Thymus (tissue), 11 donors: ENCODE measurements around the gene SUPT20HL1. TPM values are rescaled to one million over a fixed set of nuclear protein-coding genes. Genes with fewer than 3 reads are reported as not detected.
"Not testable (repeated sequence)": the region's sequence is repeated elsewhere in the genome, so short reads cannot be mapped to it uniquely, and the experiment has no call there.

Experiments
- DNase-seq, 9 donors: peaks; one replicate each; pipeline ENCODE4 v3.0.0-alpha.2; 2013; ENCODE audit warnings: low spot score in 9 of 9, low read depth in 6 of 9, missing footprints in 1 of 9
- H3K27ac ChIP-seq, 2 donors: one replicate each; pipeline ENCODE4 v1.5.1; 2013; ENCODE audit warnings: control low read depth in 1 of 2, low read depth in 1 of 2, low read length in 1 of 2, mild to moderate bottlenecking in 1 of 2, moderate library complexity in 1 of 2
- H3K27me3 ChIP-seq, 2 donors: one replicate each; pipeline ENCODE4 v1.5.1; 2013; ENCODE audit warnings: low read length in 1 of 2; ENCODE audit not compliant: control insufficient read depth in 2 of 2, insufficient read depth in 1 of 2
- H3K36me3 ChIP-seq, 2 donors: one replicate each; pipeline ENCODE4 v1.5.1; 2013; ENCODE audit warnings: low read length in 1 of 2, mild to moderate bottlenecking in 1 of 2, moderate library complexity in 1 of 2; ENCODE audit not compliant: control insufficient read depth in 2 of 2, insufficient read depth in 2 of 2
- H3K4me1 ChIP-seq, 2 donors: one replicate each; pipeline ENCODE4 v1.5.1; 2013; ENCODE audit warnings: low read length in 2 of 2; ENCODE audit not compliant: control insufficient read depth in 2 of 2, insufficient read depth in 2 of 2
- H3K4me3 ChIP-seq, 2 donors: one replicate each; pipeline ENCODE4 v1.5.1; 2013; ENCODE audit warnings: low read length in 2 of 2, control low read depth in 1 of 2, mild to moderate bottlenecking in 1 of 2
- H3K9me3 ChIP-seq, 2 donors: one replicate each; pipeline ENCODE4 v1.5.1; 2013; ENCODE audit warnings: low read length in 1 of 2, mild to moderate bottlenecking in 1 of 2; ENCODE audit not compliant: control insufficient read depth in 2 of 2, insufficient read depth in 1 of 2
- WGBS: extraction: QIAGEN DNeasy Blood & Tissue Kit; methylation state at CpG from one replicate; pipeline ENCODE4 v1.1.7; 2013; 5-methylcytosine and 5-hydroxymethylcytosine counted together
- polyA plus RNA-seq: library from polyadenylated mRNA; stranded (reverse); fragments of 200-250 nt; gene quantifications from one replicate; pipeline ENCODE4 v1.2.3, GENCODE V29; 2013
- total RNA-seq: library from RNA; stranded (reverse); fragments of 120-200 nt; gene quantifications from one replicate; pipeline ENCODE4 v1.2.4, GENCODE V29; 2013
- donor health status: healthy.

The SUPT20HL1 gene
- total and polyA plus RNA-seq, 2 donors = 0.02 TPM; not detected in 1

DNA sequence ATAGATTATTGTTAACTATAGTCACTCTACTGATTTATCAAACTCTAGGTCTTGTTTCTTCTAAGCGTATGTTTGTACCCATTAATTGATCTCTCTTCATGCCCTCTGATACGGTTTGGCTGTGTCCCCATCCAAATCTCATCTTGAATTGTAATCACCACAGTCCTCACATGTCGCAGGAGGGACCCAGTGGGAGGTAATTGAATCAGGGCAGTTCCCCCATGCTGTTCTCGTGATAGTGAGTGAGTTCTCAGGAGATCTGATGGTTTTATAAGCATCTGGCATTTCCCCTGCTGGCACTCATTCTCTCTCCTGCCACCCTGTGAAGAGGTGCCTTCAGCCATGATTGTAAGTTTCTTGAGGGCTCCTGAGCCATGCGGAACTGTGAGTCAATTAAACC, 21.9 kb downstream of the SUPT20HL1 start:
- not testable (repeated sequence) for H3K36me3 ChIP-seq, H3K27me3 ChIP-seq, H3K4me1 ChIP-seq, H3K4me3 ChIP-seq, DNase-seq, H3K27ac ChIP-seq, H3K9me3 ChIP-seq
- 92% methylated on average over 5 of the region's 5 CpGs for WGBS

DNA sequence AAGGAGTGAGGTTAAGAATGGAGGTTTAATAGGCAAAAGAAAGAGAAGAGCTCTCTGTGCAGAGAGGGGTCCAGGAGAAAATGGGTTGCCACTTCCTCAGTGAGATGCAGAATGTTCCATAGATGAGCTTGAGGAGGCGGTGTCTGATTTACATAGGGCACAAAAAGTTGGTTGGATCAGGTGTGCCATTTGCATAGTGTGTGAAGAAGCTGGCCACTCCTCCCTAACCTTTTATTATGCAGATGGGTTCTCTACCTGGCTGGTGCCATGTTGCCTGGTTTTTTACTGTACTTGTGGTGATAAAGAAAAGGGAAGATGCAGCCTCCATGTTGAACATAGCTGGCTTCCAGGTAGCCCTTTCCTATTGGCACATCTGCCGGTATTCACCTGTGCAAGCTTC, 27.3 kb downstream of the SUPT20HL1 start:
- H3K9me3 ChIP-seq = no peaks in the 10 kb centered on the region
- H3K4me3 ChIP-seq = no peak overlapping the region
- H3K4me1 ChIP-seq = no peaks in the 10 kb centered on the region
- H3K27ac ChIP-seq = no peak overlapping the region
- no peak for DNase-seq
- peaks cover 0 to 2% of the 10 kb centered on the region in 2 donors for H3K27me3 ChIP-seq
- no peaks in the 10 kb centered on the region for H3K36me3 ChIP-seq
- 94% methylated on average over 2 of the region's 2 CpGs for WGBS

DNA sequence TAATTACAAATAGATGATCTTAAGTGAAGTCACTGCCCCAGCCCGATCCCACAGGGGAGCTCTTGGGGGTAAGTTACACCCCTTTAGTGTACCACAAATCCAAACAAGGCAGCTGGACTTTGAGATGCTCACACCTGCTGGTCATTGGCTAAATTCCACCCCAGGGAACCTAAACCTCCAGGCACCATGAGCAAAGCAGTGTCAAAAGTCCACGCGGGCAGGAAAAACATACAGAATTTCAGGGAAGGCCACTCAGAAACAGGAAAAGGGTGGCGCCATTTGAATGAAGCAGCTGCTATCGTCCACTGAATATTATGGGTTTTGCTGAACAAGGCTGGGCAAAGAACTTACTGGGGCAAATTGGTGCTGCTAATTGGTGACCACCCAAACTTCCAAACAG, 30.9 kb downstream of the SUPT20HL1 start:
- peaks cover 0 to 2% of the 10 kb centered on the region in 2 donors for H3K27me3 ChIP-seq
- no peaks in the 10 kb centered on the region for H3K4me1 ChIP-seq
- DNase-seq = no peak
- no peak overlapping the region for H3K27ac ChIP-seq
- H3K36me3 ChIP-seq = no peaks in the 10 kb centered on the region
- H3K9me3 ChIP-seq = no peaks in the 10 kb centered on the region
- 89% methylated on average over 5 of the region's 5 CpGs for WGBS
- no peak overlapping the region for H3K4me3 ChIP-seq

DNA sequence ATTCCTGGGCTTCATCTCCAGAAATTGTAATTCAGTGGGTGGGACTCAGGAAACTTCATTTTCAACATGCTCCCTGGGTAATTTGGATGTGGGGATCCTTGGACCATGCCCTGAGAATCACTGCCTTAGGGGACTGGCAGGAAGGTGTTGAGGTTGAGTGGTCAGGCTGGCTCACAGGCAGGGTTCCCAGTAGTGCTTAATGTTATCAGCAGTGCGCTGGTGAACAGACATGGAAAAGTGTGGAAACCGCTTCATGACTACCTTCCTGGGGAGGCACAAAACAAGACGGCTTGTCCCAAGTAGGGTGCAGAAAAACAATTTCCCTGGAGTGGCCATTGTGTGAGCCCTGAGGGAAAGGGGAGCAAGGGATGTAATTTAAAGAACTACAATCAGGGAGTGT, 31.4 kb downstream of the SUPT20HL1 start:
- no peak for DNase-seq
- no peaks in the 10 kb centered on the region for H3K9me3 ChIP-seq
- WGBS = 95% methylated on average over 3 of the region's 3 CpGs
- H3K27me3 ChIP-seq = peaks cover 0 to 2% of the 10 kb centered on the region in 2 donors
- no peaks in the 10 kb centered on the region for H3K4me1 ChIP-seq
- no peak overlapping the region for H3K4me3 ChIP-seq
- H3K27ac ChIP-seq = no peak overlapping the region
- no peaks in the 10 kb centered on the region for H3K36me3 ChIP-seq

DNA sequence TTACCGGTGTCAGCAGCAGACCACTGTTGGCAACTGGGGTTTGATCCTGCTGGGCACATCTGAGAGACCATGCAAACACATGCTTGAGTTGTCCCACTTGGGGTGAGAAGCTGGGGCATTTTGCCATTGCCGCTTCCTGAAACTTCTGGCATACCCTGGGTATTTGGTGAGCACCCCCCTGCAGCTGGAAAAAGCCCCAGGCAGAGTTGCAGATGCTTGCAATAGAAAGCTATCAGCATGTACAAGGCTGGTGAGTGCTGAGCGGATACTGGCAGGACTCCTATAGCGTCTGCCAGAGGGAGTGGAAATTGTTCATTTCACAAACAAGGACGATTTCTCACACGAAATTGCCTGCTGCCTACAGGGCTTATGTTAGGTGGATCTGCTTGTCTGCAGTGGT, 32.3 kb downstream of the SUPT20HL1 start:
- 96% methylated on average over 6 of the region's 6 CpGs for WGBS
- Histone ChIP-seq H3K27ac (no peak overlapping the region), H3K4me1 (no peaks in the 10 kb centered on the region), H3K4me3 (no peak overlapping the region), H3K9me3 (no peaks in the 10 kb centered on the region), H3K27me3 (peaks cover 0 to 2% of the 10 kb centered on the region in 2 donors), H3K36me3 (no peaks in the 10 kb centered on the region)
- no peak for DNase-seq

DNA sequence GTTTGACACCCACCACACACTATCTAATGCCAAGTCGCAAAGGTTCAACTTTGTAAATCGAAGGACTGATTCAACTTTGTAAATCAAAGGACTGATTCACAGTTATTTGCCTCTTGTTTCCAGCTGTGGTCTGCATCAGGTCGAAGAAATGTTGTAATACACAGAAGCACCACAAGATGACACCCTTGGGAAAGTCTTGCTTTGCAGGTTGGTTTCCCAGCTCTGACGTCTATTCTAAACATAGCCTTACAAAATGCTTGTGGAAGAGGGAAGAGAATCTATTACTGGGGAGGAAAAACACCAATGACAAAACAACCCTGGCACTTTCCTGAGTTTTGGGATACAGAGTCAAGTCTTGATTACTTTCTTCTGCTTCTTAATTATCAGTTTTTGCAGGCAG, 35.3 kb downstream of the SUPT20HL1 start:
- 6% methylated on average over 4 of the region's 4 CpGs for WGBS
- Histone ChIP-seq H3K27ac (no peak overlapping the region), H3K4me3 (no peak overlapping the region), H3K36me3 (no peaks in the 10 kb centered on the region), H3K4me1 (no peaks in the 10 kb centered on the region), H3K9me3 (no peaks in the 10 kb centered on the region), H3K27me3 (peaks cover 0 to 2% of the 10 kb centered on the region in 2 donors)
- peak; percentile 32 to 79 (median 56) for DNase-seq

- Histone ChIP-seq H3K9me3 (no peaks in the 10 kb centered on the region), H3K27ac (no peak overlapping the region), H3K4me3 (no peak overlapping the region), H3K4me1 (no peaks in the 10 kb centered on the region), H3K36me3 (no peaks in the 10 kb centered on the region), H3K27me3 (peaks cover 0 to 2% of the 10 kb centered on the region in 2 donors)
- DNase-seq = no peak
- 87% methylated on average over 5 of the region's 5 CpGs for WGBS
These were observed 35.9 kb downstream of the SUPT20HL1 start for GRCh38 chrX:24396236-24396930.

- Histone ChIP-seq H3K9me3 (no peaks in the 10 kb centered on the region), H3K27me3 (peaks cover 0 to 2% of the 10 kb centered on the region in 2 donors), H3K36me3 (no peaks in the 10 kb centered on the region), H3K27ac (no peak overlapping the region), H3K4me3 (no peak overlapping the region), H3K4me1 (no peaks in the 10 kb centered on the region)
- DNase-seq = no peak
- WGBS = 97% methylated on average over 1 of the region's 1 CpG
These were observed 36.5 kb downstream of the SUPT20HL1 start for GRCh38 chrX:24396931-24397279.

DNA sequence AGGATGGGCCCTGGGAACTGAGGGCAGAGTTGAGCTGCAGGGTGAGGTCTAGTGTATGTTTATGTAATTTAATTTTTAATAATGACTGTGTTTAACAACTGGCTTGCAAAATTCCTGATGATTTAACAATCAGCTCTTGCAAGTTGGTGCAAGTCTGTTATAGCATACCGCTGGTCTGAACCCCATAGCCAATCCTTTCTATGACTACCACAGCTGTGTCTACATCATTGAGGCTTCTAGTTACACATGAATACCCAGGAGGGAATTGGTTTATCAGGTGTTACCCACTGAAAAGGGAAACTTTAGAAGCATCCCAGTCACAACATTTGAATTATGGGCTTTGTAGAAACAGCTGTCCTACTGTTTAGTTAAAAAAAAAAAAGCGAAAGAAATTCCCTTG, 38.3 kb downstream of the SUPT20HL1 start:
- Histone ChIP-seq H3K36me3 (no peaks in the 10 kb centered on the region), H3K27me3 (no peaks in the 10 kb centered on the region), H3K9me3 (no peaks in the 10 kb centered on the region), H3K4me1 (no peaks in the 10 kb centered on the region), H3K4me3 (no peak overlapping the region), H3K27ac (no peak overlapping the region)
- WGBS = 95% methylated on average over 2 of the region's 2 CpGs
- no peak for DNase-seq
